Astrocyte (in vitro differentiated cells and primary cell): ENCODE results near the gene FBLN5.

Experiments used
- CTCF ChIP-seq: IDR thresholded peaks from 2 replicates; pipeline ENCODE4 v1.5.1; 2011; ENCODE audit warnings: low read depth, mild to moderate bottlenecking, inconsistent platforms, low read length, moderate library complexity; ENCODE audit not compliant: insufficient read depth
- EZH2 ChIP-seq: IDR thresholded peaks from 2 replicates; pipeline ENCODE4 v1.6.1; 2012; ENCODE audit warnings: mild to moderate bottlenecking, low read length, inconsistent platforms; ENCODE audit not compliant: insufficient read depth

GRCh38 chr14:91831337-91831736 lies 116.2 kb downstream of the FBLN5 start:
- TF ChIP-seq CTCF (no peak), EZH2 (no peak)
